ENCODE measurements around the gene MCMBP.
A peak's percentile ranks its signal among the peaks of the same experiment; 100 is the strongest.

MCMBP gene

GRCh38 chr10:119860866-119861607 is 11.6 kb downstream of the MCMBP start:
- Histone ChIP-seq H2AFZ (ENCODE audit: low read depth) (no peak overlapping the region), H4K20me1 (ENCODE audit: insufficient read depth) (peaks cover 35% of the 10 kb centered on the region), H3K27ac (no peak overlapping the region), H3K79me2 (ENCODE audit: insufficient read depth, low read depth) (peaks cover 86% of the 10 kb centered on the region), H3K4me1 (ENCODE audit: low read depth, poor library complexity, severe bottlenecking) (peaks cover 54% of the 10 kb centered on the region), H3K9ac (no peak overlapping the region), H3K36me3 (ENCODE audit: insufficient read depth) (no peaks in the 10 kb centered on the region; the same call in 1 of the 2 replicates), H3K4me3 (IDR thresholded peaks at IDR 0.05; ENCODE audit: insufficient read depth, low read depth, low read length) (no peak overlapping the region), H3K27me3 (ENCODE audit: insufficient read depth, low read depth) (no peaks in the 10 kb centered on the region), H3K4me2 (no peak overlapping the region; the same call in 1 of the 2 replicates)
- no peak for TF ChIP-seq CTCF (conservative IDR thresholded peaks at IDR 0.05; ENCODE audit: low read depth, low read length)

- Histone ChIP-seq H3K36me3 (ENCODE audit: insufficient read depth) (no peaks in the 10 kb centered on the region; the same call in 1 of the 2 replicates), H3K4me1 (ENCODE audit: low read depth, poor library complexity, severe bottlenecking) (peaks cover 52% of the 10 kb centered on the region), H2AFZ (ENCODE audit: low read depth) (no peak overlapping the region), H4K20me1 (ENCODE audit: insufficient read depth) (peaks cover 24% of the 10 kb centered on the region), H3K27ac (no peak overlapping the region), H3K27me3 (ENCODE audit: insufficient read depth, low read depth) (no peaks in the 10 kb centered on the region), H3K9ac (no peak overlapping the region), H3K79me2 (ENCODE audit: insufficient read depth, low read depth) (peaks cover 72% of the 10 kb centered on the region), H3K4me3 (IDR thresholded peaks at IDR 0.05; ENCODE audit: insufficient read depth, low read depth, low read length) (no peak overlapping the region), H3K4me2 (no peak overlapping the region)
- peak; percentile 84 for TF ChIP-seq CTCF (conservative IDR thresholded peaks at IDR 0.05; ENCODE audit: low read depth, low read length)
Measured at GRCh38 chr10:119859420-119860258, 13.0 kb downstream of the MCMBP start.

DNA sequence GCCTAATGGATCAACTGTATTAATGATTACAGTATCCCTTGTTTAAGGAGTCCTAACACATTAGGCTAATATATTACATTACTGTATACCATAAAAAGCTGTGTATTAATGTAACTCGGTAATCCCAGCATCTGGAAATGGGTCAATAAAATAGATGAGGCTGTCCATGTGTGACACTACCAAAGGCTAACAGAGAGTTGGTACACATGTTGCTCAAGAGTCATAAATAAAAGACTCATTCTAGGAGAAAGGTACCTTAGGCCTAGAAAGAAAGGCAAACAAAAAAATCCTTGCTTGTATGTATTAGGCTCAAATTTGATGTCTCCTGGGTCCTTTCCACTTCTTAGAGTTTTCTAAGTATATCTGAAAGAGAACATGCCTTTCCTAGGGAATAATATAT is 14.6 kb downstream of the MCMBP start:
- Histone ChIP-seq H3K27me3 (ENCODE audit: insufficient read depth, low read depth) (no peaks in the 10 kb centered on the region), H4K20me1 (ENCODE audit: insufficient read depth) (peaks cover 15% of the 10 kb centered on the region), H3K4me3 (IDR thresholded peaks at IDR 0.05; ENCODE audit: insufficient read depth, low read depth, low read length) (no peak overlapping the region), H3K9ac (no peak overlapping the region), H3K4me1 (ENCODE audit: low read depth, poor library complexity, severe bottlenecking) (peaks cover 44% of the 10 kb centered on the region), H3K79me2 (ENCODE audit: insufficient read depth, low read depth) (peaks cover 62% of the 10 kb centered on the region), H3K4me2 (no peak overlapping the region), H3K36me3 (ENCODE audit: insufficient read depth) (no peaks in the 10 kb centered on the region; the same call in 1 of the 2 replicates), H2AFZ (ENCODE audit: low read depth) (no peak overlapping the region), H3K27ac (no peak overlapping the region)
- no peak for TF ChIP-seq CTCF (conservative IDR thresholded peaks at IDR 0.05; ENCODE audit: low read depth, low read length)

DNA sequence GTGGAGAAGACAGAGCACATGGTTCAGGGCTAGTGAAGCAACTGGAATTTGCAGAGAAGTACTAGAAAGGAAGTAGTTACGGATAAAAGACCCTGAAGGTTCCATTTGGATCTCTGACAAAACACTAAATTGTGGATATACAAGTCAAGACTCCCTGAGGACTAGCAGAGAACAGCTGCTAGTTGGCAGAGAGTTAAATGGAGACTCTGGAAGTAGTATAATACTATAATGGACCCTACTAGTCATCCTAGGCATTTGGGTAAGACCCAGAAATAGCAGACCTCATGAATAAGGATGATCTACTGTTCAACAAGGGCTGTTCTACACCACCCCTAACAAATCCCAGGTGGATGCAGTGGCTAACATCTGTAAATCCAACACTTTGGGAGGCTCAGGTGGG is 19.1 kb downstream of the MCMBP start:
- Histone ChIP-seq H3K27ac (no peak overlapping the region), H3K36me3 (ENCODE audit: insufficient read depth) (peaks cover 3% of the 10 kb centered on the region; the same call in 1 of the 2 replicates), H2AFZ (ENCODE audit: low read depth) (no peak overlapping the region), H3K4me1 (ENCODE audit: low read depth, poor library complexity, severe bottlenecking) (peaks cover 6% of the 10 kb centered on the region), H3K79me2 (ENCODE audit: insufficient read depth, low read depth) (peaks cover 17% of the 10 kb centered on the region), H3K9ac (no peak overlapping the region), H3K4me3 (IDR thresholded peaks at IDR 0.05; ENCODE audit: insufficient read depth, low read depth, low read length) (no peak overlapping the region), H3K4me2 (no peak overlapping the region), H3K27me3 (ENCODE audit: insufficient read depth, low read depth) (no peaks in the 10 kb centered on the region), H4K20me1 (ENCODE audit: insufficient read depth) (peaks cover 3% of the 10 kb centered on the region)
- TF ChIP-seq CTCF (conservative IDR thresholded peaks at IDR 0.05; ENCODE audit: low read depth, low read length): no peak

Data from KMS-11 (cell line).